ENCODE results near the gene SEC14L3. TPM values are rescaled to one million over a fixed set of nuclear protein-coding genes. Genes with fewer than 3 reads are reported as not detected.
A peak's percentile ranks its signal among the peaks of the same experiment; 100 is the strongest.

Gene SEC14L3
- total and polyA plus RNA-seq, 2 of the 13 experiments (the other 11 are each of a cell fraction or from before 2014, with no cell fraction given) = not detected

- TF ChIP-seq IRF1 (CRISPR knock-in tag; IDR thresholded peaks at IDR 0.05; ENCODE audit: low read depth) = no peak
- TF ChIP-seq ZNF784 (CRISPR knock-in tag; IDR thresholded peaks at IDR 0.05; ENCODE audit: borderline replicate concordance) = no peak
- peak; percentile 89 for TF ChIP-seq ZSCAN25 (CRISPR knock-in tag; IDR thresholded peaks at IDR 0.05)
- no peak for TF ChIP-seq ZNF337 (CRISPR knock-in tag; IDR thresholded peaks at IDR 0.05; ENCODE audit: borderline replicate concordance, low read depth)
- no peak for TF ChIP-seq ZNF816 (CRISPR knock-in tag; IDR thresholded peaks at IDR 0.05; ENCODE audit: borderline replicate concordance)
- no peak for TF ChIP-seq ZNF230 (CRISPR knock-in tag; IDR thresholded peaks at IDR 0.05)
- no peak for TF ChIP-seq SMAD3 (CRISPR knock-in tag; IDR thresholded peaks at IDR 0.05)
- no peak for TF ChIP-seq ETV6 (CRISPR knock-in tag; conservative IDR thresholded peaks at IDR 0.05)
- TF ChIP-seq TBP (CRISPR knock-in tag; IDR thresholded peaks at IDR 0.05) = no peak
- TF ChIP-seq NFIC (IDR thresholded peaks at IDR 0.05; ENCODE audit: low read length) = no peak
- TF ChIP-seq THYN1 (CRISPR knock-in tag; IDR thresholded peaks at IDR 0.05; ENCODE audit: borderline replicate concordance, low read depth) = no peak
- TF ChIP-seq KLF6 (CRISPR knock-in tag; IDR thresholded peaks at IDR 0.05) = no peak
- TF ChIP-seq TOE1 (CRISPR knock-in tag; IDR thresholded peaks at IDR 0.05) = no peak
- no peak for TF ChIP-seq PBX3 (CRISPR knock-in tag; IDR thresholded peaks at IDR 0.05; ENCODE audit: borderline replicate concordance)
- no peak for TF ChIP-seq IRX3 (CRISPR knock-in tag; IDR thresholded peaks at IDR 0.05; ENCODE audit: borderline replicate concordance, low read depth)
- no peak for TF ChIP-seq ZNF557 (CRISPR knock-in tag; IDR thresholded peaks at IDR 0.05)
- no peak for TF ChIP-seq ZNF496 (CRISPR knock-in tag; IDR thresholded peaks at IDR 0.05; ENCODE audit: insufficient replicate concordance)
- TF ChIP-seq FOXO1 (CRISPR knock-in tag; IDR thresholded peaks at IDR 0.05) = peak; percentile 30; the same call in 1 of the 2 replicates
- no peak for TF ChIP-seq ZSCAN30 (CRISPR knock-in tag; IDR thresholded peaks at IDR 0.05)
- no peak for TF ChIP-seq CSRNP1 (CRISPR knock-in tag; IDR thresholded peaks at IDR 0.05)
- no peak for TF ChIP-seq ARNTL (CRISPR knock-in tag; IDR thresholded peaks at IDR 0.05)
- TF ChIP-seq SALL1 (CRISPR knock-in tag; IDR thresholded peaks at IDR 0.05) = 0 out of 2 replicates have a peak, but pooled peaks have one; percentile 33
- no peak for TF ChIP-seq ZNF513 (CRISPR knock-in tag; conservative IDR thresholded peaks at IDR 0.05)
- TF ChIP-seq ZNF773 (CRISPR knock-in tag; IDR thresholded peaks at IDR 0.05; ENCODE audit: borderline replicate concordance) = no peak
- TF ChIP-seq ZNF607 (CRISPR knock-in tag; IDR thresholded peaks at IDR 0.05; ENCODE audit: borderline replicate concordance) = no peak
- no peak for TF ChIP-seq SOX6 (IDR thresholded peaks at IDR 0.05)
- TF ChIP-seq SOX6 (CRISPR knock-in tag; IDR thresholded peaks at IDR 0.05) = no peak
Observed at GRCh38 chr22:30416403-30416802, 55.4 kb downstream of the SEC14L3 start (continued).

All from HepG2 (cell line).